Measurements from ENCODE around the gene SPSB2. TPM values are rescaled to one million over a fixed set of nuclear protein-coding genes. Genes with fewer than 3 reads are reported as not detected.

Gene SPSB2, protein sequence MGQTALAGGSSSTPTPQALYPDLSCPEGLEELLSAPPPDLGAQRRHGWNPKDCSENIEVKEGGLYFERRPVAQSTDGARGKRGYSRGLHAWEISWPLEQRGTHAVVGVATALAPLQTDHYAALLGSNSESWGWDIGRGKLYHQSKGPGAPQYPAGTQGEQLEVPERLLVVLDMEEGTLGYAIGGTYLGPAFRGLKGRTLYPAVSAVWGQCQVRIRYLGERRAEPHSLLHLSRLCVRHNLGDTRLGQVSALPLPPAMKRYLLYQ
- total RNA-seq (10.7 TPM), polyA plus RNA-seq (14.9 TPM)
- long read RNA-seq, donor 1 = 0 reads
- long read RNA-seq, donor 2 = 0 reads
- long read RNA-seq, donor 3, partial matches to known transcripts = 13 of 14 reads
- long read RNA-seq, donor 3, other reads (novel, unspliced or antisense) = 0 of 14 reads
- long read RNA-seq, donor 4, partial matches to known transcripts = 84 of 84 reads
- long read RNA-seq, donor 4, other reads (novel, unspliced or antisense) = 0 of 84 reads
- long read RNA-seq, donor 5, partial matches to known transcripts = 7 of 8 reads
- long read RNA-seq, donor 5, other reads (novel, unspliced or antisense) = 0 of 8 reads
- long read RNA-seq, donor 6, partial matches to known transcripts = 47 of 49 reads
- long read RNA-seq, donor 6, other reads (novel, unspliced or antisense) = 0 of 49 reads
- long read RNA-seq, donor 7, partial matches to known transcripts = 10 of 11 reads
- long read RNA-seq, donor 7, other reads (novel, unspliced or antisense) = 0 of 11 reads
- long read RNA-seq, donor 8 = 0 reads
- long read RNA-seq, donor 9, partial matches to known transcripts = 0 of 2 reads
- long read RNA-seq, donor 9, other reads (novel, unspliced or antisense) = 0 of 2 reads
- long read RNA-seq, donor 10, partial matches to known transcripts = 329 of 383 reads
- long read RNA-seq, donor 10, other reads (novel, unspliced or antisense) = 52 of 383 reads

DNA sequence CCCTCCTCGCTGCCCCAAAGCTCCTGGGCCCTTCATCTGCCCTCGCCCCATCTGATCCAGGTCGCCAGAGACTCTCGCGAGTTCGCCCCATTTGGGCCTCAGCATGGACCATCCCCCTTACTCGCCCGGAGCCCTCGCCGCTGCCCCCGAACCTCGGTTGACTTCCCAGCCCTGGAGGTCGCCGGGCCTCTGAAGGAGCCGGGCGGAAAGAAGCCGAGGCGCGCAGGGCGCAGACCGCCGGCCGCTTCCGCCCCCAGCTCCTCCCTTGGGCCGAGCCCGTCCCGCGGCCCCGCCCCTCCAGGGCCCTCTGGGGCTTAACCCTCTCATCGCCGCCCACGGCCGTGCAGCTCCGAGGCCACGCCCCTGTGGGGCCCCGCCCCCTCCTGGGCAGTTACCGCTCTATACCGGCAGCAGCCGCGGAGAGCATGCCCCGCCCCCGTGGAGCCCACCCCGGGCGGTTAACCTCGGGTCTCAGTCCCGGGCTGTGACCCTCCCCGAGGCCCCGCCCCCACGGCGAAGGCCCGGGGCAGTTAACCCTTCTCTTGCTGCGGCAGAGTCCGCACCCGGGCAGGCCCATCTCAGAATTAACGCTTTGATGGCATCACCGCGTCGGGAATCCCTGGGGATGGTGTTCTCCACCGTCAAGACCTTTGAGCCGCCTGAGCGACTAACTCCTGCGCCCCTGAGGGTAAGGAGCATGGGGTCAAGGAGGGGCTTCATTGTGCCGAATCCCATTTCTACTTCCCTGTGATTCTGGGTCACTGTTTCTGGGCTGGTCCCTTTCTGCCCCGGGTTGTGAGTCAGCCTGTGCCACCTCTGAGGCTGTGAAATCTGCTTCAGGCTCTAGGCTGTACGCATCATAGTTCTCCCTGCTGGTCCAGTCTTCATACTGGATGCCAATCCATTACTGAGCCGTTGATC, at the start of gene SPSB2:
TSS of gene SPSB2 (minus strand) at position 210 of the 921 bp plus-strand sequence. CDS start 402 bp downstream, outside the sequence.
- H3K27ac ChIP-seq (ENCODE audit: low read depth in 1 of 2, low read length in 1 of 2) = peak within 1 kb of the TSS; percentile 80 to 88
- under 1% methylated on average over 66 of the region's 66 CpGs for WGBS
- H3K36me3 ChIP-seq (ENCODE audit: control insufficient read depth in 2 of 2, insufficient read depth in 2 of 2, low read length in 1 of 2) = peaks cover 11 to 29% of the 10 kb centered on the region in 2 donors
- peak; percentile 85 to 99 (median 98) for DNase-seq (ENCODE audit: low read depth in 6 of 9, low spot score in 9 of 9)
- H3K4me3 ChIP-seq (ENCODE audit: low read length in 2 of 2) = peak within 1 kb of the TSS; percentile 81 to 82
- H3K4me1 ChIP-seq (ENCODE audit: control insufficient read depth in 2 of 2, insufficient read depth in 2 of 2, low read length in 2 of 2) = peaks cover 14 to 50% of the 10 kb centered on the region in 2 donors
- peaks cover 0 to 4% of the 10 kb centered on the region in 2 donors for H3K9me3 ChIP-seq (ENCODE audit: control insufficient read depth in 2 of 2, insufficient read depth in 1 of 2, low read length in 1 of 2)
- H3K27me3 ChIP-seq (ENCODE audit: control insufficient read depth in 2 of 2, insufficient read depth in 1 of 2, low read length in 1 of 2) = no peaks in the 10 kb centered on the region

DNA sequence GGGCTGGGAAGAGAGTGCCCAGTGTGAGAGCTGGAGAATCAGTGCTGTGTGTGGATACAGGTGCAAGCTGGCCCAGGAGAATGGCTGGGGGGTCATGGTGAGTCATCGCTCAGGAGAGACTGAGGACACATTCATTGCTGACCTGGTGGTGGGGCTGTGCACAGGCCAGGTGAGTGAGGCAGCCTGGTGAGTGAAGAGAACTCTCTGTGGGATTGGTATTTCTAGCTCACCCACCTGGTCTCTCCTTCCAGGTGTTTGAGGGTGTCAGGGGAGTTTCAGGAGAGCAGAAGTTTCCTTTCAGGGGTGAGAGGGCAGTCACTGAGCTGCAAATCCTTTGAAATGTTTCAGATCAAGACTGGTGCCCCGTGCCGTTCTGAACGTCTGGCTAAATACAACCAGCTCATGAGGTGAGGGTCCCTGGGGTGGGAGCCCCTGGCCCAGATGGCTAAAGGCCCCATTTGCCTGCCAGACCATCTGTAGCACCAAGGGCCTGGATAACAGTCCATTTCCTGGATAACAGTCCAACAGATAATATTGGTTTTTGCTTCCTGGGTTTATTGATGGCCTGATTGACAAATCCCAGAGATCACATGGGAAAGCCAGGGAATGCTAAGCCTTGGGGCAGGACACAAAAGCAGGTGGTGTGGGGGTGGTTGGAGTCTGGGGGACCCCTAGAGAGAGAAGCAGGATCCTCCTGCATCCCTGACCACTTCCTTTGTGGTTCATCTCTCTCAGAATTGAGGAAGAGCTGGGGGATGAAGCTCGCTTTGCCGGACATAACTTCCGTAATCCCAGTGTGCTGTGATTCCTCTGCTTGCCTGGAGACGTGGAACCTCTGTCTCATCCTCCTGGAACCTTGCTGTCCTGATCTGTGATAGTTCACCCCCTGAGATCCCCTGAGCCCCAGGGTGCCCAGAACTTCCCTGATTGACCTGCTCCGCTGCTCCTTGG, 49.2 kb upstream of the SPSB2 start:
- peaks cover 4 to 37% of the 10 kb centered on the region in 2 donors for H3K4me1 ChIP-seq (ENCODE audit: control insufficient read depth in 2 of 2, insufficient read depth in 2 of 2, low read length in 2 of 2)
- WGBS = 87% methylated on average over 9 of the region's 9 CpGs
- peaks cover 28 to 35% of the 10 kb centered on the region in 2 donors for H3K36me3 ChIP-seq (ENCODE audit: control insufficient read depth in 2 of 2, insufficient read depth in 2 of 2, low read length in 1 of 2)
- no peaks in the 10 kb centered on the region for H3K9me3 ChIP-seq (ENCODE audit: control insufficient read depth in 2 of 2, insufficient read depth in 1 of 2, low read length in 1 of 2)
- no peak overlapping the region for H3K27ac ChIP-seq (ENCODE audit: low read depth in 1 of 2, low read length in 1 of 2)
- no peak for DNase-seq (ENCODE audit: low read depth in 6 of 9, low spot score in 9 of 9)
- no peak overlapping the region for H3K4me3 ChIP-seq (ENCODE audit: low read length in 2 of 2)
- H3K27me3 ChIP-seq (ENCODE audit: control insufficient read depth in 2 of 2, insufficient read depth in 1 of 2, low read length in 1 of 2) = peaks cover 0 to 15% of the 10 kb centered on the region in 2 donors

DNA sequence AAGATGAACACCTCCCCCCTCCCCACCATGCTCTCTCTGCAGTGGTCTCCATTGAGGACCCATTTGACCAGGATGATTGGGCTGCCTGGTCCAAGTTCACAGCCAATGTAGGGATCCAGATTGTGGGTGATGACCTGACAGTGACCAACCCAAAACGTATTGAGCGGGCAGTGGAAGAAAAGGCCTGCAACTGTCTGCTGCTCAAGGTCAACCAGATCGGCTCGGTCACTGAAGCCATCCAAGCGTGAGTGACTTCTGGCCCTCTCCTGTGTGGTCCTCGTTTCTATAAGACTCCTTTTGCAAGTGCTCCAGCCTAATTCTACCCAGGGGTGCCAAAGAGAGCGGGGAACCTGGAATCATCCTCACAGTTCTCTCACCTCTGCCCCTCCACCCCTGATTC, 48.4 kb upstream of the SPSB2 start:
- H3K36me3 ChIP-seq (ENCODE audit: control insufficient read depth in 2 of 2, insufficient read depth in 2 of 2, low read length in 1 of 2) = peaks cover 33 to 39% of the 10 kb centered on the region in 2 donors
- H3K27ac ChIP-seq (ENCODE audit: low read depth in 1 of 2, low read length in 1 of 2) = no peak overlapping the region
- DNase-seq (ENCODE audit: low read depth in 6 of 9, low spot score in 9 of 9) = no peak
- H3K4me1 ChIP-seq (ENCODE audit: control insufficient read depth in 2 of 2, insufficient read depth in 2 of 2, low read length in 2 of 2) = peaks cover 3 to 31% of the 10 kb centered on the region in 2 donors
- no peaks in the 10 kb centered on the region for H3K9me3 ChIP-seq (ENCODE audit: control insufficient read depth in 2 of 2, insufficient read depth in 1 of 2, low read length in 1 of 2)
- WGBS = 97% methylated on average over 7 of the region's 7 CpGs
- peaks cover 0 to 7% of the 10 kb centered on the region in 2 donors for H3K27me3 ChIP-seq (ENCODE audit: control insufficient read depth in 2 of 2, insufficient read depth in 1 of 2, low read length in 1 of 2)
- H3K4me3 ChIP-seq (ENCODE audit: low read length in 2 of 2) = no peak overlapping the region

DNA sequence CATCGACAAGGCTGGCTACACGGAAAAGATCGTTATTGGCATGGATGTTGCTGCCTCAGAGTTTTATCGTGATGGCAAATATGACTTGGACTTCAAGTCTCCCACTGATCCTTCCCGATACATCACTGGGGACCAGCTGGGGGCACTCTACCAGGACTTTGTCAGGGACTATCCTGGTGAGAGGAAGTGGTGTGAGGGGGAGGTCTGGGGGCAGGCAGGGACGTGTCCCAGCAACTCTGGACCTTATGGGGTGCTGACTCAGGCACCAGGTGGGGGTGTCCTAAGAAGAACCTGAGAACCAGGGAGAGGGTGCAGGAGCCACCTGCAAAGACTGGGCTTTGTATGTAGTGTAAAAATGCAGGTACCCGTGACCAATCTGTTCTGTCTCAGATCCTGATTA, 46.5 kb upstream of the SPSB2 start:
- H3K36me3 ChIP-seq (ENCODE audit: control insufficient read depth in 2 of 2, insufficient read depth in 2 of 2, low read length in 1 of 2) = peaks cover 35 to 42% of the 10 kb centered on the region in 2 donors
- DNase-seq (ENCODE audit: low read depth in 6 of 9, low spot score in 9 of 9) = no peak

DNA sequence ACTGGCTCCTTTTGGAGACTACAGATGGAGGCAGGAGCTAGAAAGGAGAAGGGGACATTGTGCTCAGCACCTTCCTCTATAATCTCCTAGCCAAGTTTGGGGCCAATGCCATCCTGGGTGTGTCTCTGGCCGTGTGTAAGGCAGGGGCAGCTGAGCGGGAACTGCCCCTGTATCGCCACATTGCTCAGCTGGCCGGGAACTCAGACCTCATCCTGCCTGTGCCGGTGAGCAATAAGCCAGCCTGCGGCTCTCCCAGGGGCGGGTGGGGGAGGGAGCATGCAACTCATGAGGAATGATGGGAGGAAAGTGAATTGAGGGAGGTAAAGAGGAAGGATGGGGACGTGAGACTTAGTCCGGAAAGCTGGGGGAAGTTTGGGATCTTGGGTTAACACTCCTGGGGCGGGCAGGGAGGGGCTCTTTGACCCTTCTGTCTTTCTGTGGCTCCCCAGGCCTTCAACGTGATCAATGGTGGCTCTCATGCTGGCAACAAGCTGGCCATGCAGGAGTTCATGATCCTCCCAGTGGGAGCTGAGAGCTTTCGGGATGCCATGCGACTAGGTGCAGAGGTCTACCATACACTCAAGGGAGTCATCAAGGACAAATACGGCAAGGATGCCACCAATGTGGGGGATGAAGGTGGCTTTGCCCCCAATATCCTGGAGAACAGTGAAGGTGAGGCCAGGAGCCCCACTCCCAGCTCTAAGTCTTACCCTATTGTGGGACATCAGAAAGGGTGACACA, 44.6 kb upstream of the SPSB2 start:
- Histone ChIP-seq H3K9me3 (ENCODE audit: control insufficient read depth in 2 of 2, insufficient read depth in 1 of 2, low read length in 1 of 2) (no peaks in the 10 kb centered on the region), H3K27ac (ENCODE audit: low read depth in 1 of 2, low read length in 1 of 2) (no peak overlapping the region), H3K4me3 (ENCODE audit: low read length in 2 of 2) (no peak overlapping the region), H3K27me3 (ENCODE audit: control insufficient read depth in 2 of 2, insufficient read depth in 1 of 2, low read length in 1 of 2) (peaks cover 0 to 22% of the 10 kb centered on the region in 2 donors), H3K36me3 (ENCODE audit: control insufficient read depth in 2 of 2, insufficient read depth in 2 of 2, low read length in 1 of 2) (peaks cover 31 to 36% of the 10 kb centered on the region in 2 donors), H3K4me1 (ENCODE audit: control insufficient read depth in 2 of 2, insufficient read depth in 2 of 2, low read length in 2 of 2) (peaks cover 15 to 24% of the 10 kb centered on the region in 2 donors)
- 97% methylated on average over 14 of the region's 14 CpGs for WGBS
- DNase-seq (ENCODE audit: low read depth in 6 of 9, low spot score in 9 of 9) = no peak

More for the DNA sequence above, 46.5 kb upstream of the SPSB2 start:
- peaks cover 0 to 10% of the 10 kb centered on the region in 2 donors for H3K27me3 ChIP-seq (ENCODE audit: control insufficient read depth in 2 of 2, insufficient read depth in 1 of 2, low read length in 1 of 2)
- peaks cover 14 to 26% of the 10 kb centered on the region in 2 donors for H3K4me1 ChIP-seq (ENCODE audit: control insufficient read depth in 2 of 2, insufficient read depth in 2 of 2, low read length in 2 of 2)
- no peak overlapping the region for H3K27ac ChIP-seq (ENCODE audit: low read depth in 1 of 2, low read length in 1 of 2)
- H3K4me3 ChIP-seq (ENCODE audit: low read length in 2 of 2) = no peak overlapping the region
- no peaks in the 10 kb centered on the region for H3K9me3 ChIP-seq (ENCODE audit: control insufficient read depth in 2 of 2, insufficient read depth in 1 of 2, low read length in 1 of 2)
- 89% methylated on average over 7 of the region's 7 CpGs for WGBS

DNA sequence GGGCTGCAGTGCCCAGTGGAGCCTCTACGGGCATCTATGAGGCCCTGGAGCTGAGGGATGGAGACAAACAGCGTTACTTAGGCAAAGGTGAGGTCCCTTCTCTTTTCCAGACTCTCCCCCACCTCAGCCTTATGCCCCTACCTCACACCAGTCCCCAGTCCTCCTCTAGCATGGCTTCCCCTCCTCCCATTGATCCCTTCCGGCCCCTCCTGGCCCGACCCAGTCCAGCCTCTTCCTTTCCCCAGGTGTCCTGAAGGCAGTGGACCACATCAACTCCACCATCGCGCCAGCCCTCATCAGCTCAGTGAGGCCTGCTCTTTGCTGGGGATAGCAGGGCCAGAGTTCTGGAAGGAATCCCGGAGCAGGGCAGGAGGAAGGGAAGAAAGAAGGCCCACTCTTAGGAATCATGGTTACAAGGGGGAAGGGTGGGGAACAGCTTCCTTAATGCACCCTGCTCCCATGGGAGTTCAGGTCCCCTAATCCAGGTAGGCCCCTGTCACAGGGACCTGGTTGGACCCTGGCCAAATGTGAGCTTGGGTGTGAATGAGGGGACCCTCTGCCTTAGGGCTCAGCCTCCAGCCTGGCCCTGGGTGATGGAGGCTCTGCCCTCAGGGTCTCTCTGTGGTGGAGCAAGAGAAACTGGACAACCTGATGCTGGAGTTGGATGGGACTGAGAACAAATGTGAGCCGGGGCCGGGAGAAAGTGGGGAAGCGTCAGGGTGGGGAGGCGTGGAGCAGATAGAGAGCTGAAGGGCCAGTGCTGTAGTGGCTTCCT, 43.5 kb upstream of the SPSB2 start:
- Histone ChIP-seq H3K36me3 (ENCODE audit: control insufficient read depth in 2 of 2, insufficient read depth in 2 of 2, low read length in 1 of 2) (peaks cover 25% of the 10 kb centered on the region in 2 donors), H3K4me1 (ENCODE audit: control insufficient read depth in 2 of 2, insufficient read depth in 2 of 2, low read length in 2 of 2) (peaks cover 15 to 24% of the 10 kb centered on the region in 2 donors), H3K4me3 (ENCODE audit: low read length in 2 of 2) (no peak overlapping the region), H3K27me3 (ENCODE audit: control insufficient read depth in 2 of 2, insufficient read depth in 1 of 2, low read length in 1 of 2) (peaks cover 0 to 30% of the 10 kb centered on the region in 2 donors), H3K27ac (ENCODE audit: low read depth in 1 of 2, low read length in 1 of 2) (no peak overlapping the region), H3K9me3 (ENCODE audit: control insufficient read depth in 2 of 2, insufficient read depth in 1 of 2, low read length in 1 of 2) (no peaks in the 10 kb centered on the region)
- 96% methylated on average over 11 of the region's 11 CpGs for WGBS
- DNase-seq (ENCODE audit: low read depth in 6 of 9, low spot score in 9 of 9) = no peak

DNA sequence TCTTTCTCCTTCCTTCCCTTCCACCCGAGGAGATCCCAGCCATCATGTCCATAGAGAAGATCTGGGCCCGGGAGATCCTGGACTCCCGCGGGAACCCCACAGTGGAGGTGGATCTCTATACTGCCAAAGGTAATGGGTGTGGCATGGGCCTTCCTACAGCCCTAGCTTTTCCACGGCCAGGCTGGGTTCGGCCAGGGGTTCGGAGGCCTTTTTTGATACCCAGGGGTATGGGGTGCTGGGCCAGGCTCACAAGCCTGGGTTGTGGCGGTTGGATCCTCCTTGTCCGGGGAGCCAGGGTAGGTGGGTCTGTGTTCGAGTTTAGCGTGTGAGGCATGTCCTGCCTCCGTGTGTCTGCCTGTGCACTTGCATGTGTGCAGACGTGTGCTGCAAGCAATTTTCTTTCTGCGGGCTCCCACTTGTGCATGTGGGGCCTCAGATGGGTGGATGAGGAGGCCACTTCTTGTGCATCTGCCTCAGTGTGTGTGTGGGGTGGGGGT, 42.7 kb upstream of the SPSB2 start:
- Histone ChIP-seq H3K27ac (ENCODE audit: low read depth in 1 of 2, low read length in 1 of 2) (no peak overlapping the region), H3K27me3 (ENCODE audit: control insufficient read depth in 2 of 2, insufficient read depth in 1 of 2, low read length in 1 of 2) (peaks cover 0 to 30% of the 10 kb centered on the region in 2 donors), H3K36me3 (ENCODE audit: control insufficient read depth in 2 of 2, insufficient read depth in 2 of 2, low read length in 1 of 2) (peaks cover 20% of the 10 kb centered on the region in 2 donors), H3K9me3 (ENCODE audit: control insufficient read depth in 2 of 2, insufficient read depth in 1 of 2, low read length in 1 of 2) (no peaks in the 10 kb centered on the region), H3K4me3 (ENCODE audit: low read length in 2 of 2) (no peak overlapping the region), H3K4me1 (ENCODE audit: control insufficient read depth in 2 of 2, insufficient read depth in 2 of 2, low read length in 2 of 2) (peaks cover 15 to 24% of the 10 kb centered on the region in 2 donors)
- 90% methylated on average over 14 of the region's 14 CpGs for WGBS
- DNase-seq (ENCODE audit: low read depth in 6 of 9, low spot score in 9 of 9) = no peak
